GM10266 (cell line): Measurements from ENCODE around the gene ZNF329.

ENCODE experiments used
- DNase-seq: peaks from one replicate; pipeline ENCODE4 v3.0.0; 2012; ENCODE audit errors: extremely low spot score
- CTCF ChIP-seq: IDR thresholded peaks from 2 replicates; pipeline ENCODE4 v1.5.1; 2012; ENCODE audit warnings: mild to moderate bottlenecking, low read depth; ENCODE audit not compliant: control insufficient read depth, insufficient read depth; ENCODE audit errors: missing control alignments

ZNF329 gene

DNA sequence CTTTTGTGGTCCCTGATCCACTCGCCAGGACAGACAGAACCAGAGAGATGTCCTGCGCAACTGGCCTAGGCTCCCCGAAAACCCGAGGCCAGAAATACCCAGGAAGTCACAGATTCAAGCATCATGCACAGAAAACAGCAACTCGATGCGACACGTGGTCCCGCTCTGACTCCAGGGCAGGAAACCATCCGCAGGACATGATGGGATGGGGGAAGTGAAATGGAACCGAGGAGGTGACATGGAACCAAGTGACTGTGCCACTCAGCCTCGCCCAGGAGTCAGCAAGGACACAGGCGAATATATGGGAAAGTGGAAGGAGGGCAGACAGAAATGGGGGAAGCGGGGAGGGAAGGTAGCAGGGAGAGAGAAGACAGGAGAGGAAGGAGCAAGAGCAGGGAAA, 53.7 kb downstream of the ZNF329 start:
- TF ChIP-seq CTCF = no peak
- DNase-seq = peak; percentile 14

GRCh38 chr19:58095328-58095727, 55.3 kb downstream of the ZNF329 start:
- no peak for TF ChIP-seq CTCF
- no peak for DNase-seq

DNA sequence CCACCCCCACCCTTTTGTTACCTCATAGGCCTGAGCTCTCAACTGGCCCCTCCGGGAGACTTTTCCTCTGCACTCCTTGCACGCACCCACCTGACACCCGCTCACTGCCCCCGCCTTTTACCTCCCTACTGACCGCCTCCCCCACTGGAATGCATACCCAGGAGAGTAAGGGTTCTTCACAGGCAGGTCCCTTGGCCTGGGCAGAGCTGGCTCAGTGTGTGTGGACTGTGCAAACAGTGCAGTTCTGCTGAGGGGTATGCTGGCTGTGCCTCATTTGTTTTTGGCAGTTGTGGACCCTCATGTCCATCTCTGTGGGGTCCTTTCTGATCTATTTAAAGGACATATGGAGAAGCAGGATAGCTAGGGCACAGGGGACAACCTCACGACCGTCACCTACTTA, 57.5 kb downstream of the ZNF329 start:
- no peak for DNase-seq
- no peak for TF ChIP-seq CTCF

DNA sequence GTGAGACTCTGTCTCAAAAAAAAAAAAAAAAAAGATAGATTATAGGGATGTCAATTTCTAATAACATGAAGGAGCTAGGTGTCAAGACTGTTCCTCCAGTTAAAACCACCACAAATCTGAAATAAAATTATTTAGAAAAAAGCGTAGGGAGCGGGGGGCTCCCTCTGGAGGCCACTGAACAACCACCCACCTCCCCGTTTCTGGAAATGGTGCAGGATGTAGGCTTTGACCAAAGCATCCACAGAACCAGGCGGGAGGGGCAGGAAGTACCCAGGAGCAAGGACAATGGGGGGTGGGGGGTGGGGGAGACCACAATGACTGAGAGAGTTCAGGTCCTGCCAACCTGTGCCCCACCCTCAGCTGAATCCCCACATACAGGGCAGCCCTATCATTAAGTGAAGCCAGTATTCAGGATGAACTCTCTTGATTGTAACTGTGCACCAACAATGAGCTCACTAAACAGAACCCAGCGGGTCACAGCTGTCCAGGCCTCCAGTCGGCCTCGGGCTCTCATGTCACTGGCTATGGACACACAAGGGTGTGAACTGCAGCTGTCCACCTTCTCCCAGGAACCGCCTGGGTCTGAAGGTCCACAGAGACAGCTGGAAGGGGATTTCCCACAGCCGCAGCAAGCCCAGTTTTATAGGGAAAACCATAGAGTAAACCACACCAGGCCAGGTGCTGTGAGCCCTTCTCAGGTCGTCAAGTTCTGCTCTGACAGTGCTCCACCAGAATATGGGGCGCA, 59.2 kb downstream of the ZNF329 start:
- no peak for DNase-seq

DNA sequence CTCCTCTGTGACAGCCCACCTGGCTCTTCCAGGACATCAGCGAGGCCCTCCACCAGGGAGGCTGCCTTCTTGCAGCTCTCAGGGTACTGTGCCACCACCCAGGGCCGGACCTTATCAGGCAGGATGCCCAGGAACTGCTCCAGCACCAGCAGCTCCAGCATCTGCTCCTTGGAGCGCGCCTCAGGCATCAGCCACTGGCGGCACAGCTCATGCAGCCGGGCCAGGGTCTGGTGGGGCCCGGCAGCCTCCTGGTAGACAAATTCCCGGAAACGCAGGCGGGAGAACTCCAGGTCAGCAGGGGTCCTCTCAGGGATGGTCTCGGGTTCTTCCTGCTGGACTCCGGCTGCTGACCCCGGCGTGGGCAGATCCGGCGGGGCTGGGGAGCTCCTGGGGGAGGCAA, 60.7 kb downstream of the ZNF329 start:
- no peak for DNase-seq
- TF ChIP-seq CTCF = no peak

More for the DNA sequence above, 59.2 kb downstream of the ZNF329 start:
- TF ChIP-seq CTCF = no peak

DNA sequence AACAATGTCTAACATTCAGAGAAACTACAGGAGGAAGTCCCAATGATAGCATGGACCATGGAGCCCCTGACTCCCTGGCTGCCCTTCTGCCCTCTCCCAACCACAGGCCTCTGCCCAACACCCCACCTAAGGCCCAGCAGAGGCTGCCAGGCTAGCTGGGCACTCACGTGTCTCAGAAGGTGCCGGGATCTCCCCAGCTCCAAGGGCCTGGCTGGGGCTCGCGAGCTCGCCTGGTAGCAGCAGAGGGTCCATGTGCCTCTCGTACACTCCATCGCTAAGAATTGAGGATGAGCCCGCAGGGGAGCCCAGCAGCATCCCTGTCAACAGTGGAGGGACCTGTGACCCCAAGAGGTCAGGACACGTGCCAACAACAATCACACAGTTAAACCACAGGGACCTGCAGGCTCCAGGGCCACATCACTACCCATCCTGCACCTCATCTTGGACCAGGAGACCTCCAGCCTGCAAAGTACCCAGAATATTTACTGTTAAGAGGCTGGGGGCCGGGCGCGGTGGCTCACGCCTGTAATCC, 62.0 kb downstream of the ZNF329 start:
- no peak for DNase-seq
- no peak for TF ChIP-seq CTCF
